Ishikawa (cell line): ENCODE measurements around the gene MCCD1.

Source experiments
- CEBPB ChIP-seq: IDR thresholded peaks from 2 replicates; pipeline ENCODE4 v1.6.1; 2012
- CREB1 ChIP-seq: IDR thresholded peaks from 2 replicates; pipeline ENCODE4 v1.6.1; 2012; ENCODE audit warnings: low read depth
- EGR1 ChIP-seq: IDR thresholded peaks from 2 replicates; pipeline ENCODE4 v1.6.1; 2012
- EP300 ChIP-seq: IDR thresholded peaks from 2 replicates; pipeline ENCODE4 v1.6.1; 2012; ENCODE audit warnings: borderline replicate concordance
- FOXM1 ChIP-seq: IDR thresholded peaks from 2 replicates; pipeline ENCODE4 v1.6.1; 2012; ENCODE audit warnings: low read depth, borderline replicate concordance
- MAX ChIP-seq: IDR thresholded peaks from 2 replicates; pipeline ENCODE4 v1.6.1; 2012
- NFIC ChIP-seq: IDR thresholded peaks from 2 replicates; pipeline ENCODE4 v1.6.1; 2012
- RAD21 ChIP-seq: IDR thresholded peaks from 2 replicates; pipeline ENCODE4 v1.6.1; 2012; ENCODE audit warnings: low read depth
- TAF1 ChIP-seq: IDR thresholded peaks from 2 replicates; pipeline ENCODE4 v1.6.1; 2012; ENCODE audit warnings: low read depth, mild to moderate bottlenecking
- TCF12 ChIP-seq: IDR thresholded peaks from 2 replicates; pipeline ENCODE4 v1.6.1; 2012; ENCODE audit warnings: low read depth
- TEAD4 ChIP-seq: IDR thresholded peaks from 2 replicates; pipeline ENCODE4 v1.6.1; 2012
- YY1 ChIP-seq: IDR thresholded peaks from 2 replicates; pipeline ENCODE4 v1.6.1; 2012; ENCODE audit warnings: low read depth
- ZBTB7A ChIP-seq: IDR thresholded peaks from 2 replicates; pipeline ENCODE4 v1.6.1; 2012; ENCODE audit warnings: low read depth
- TF ChIP-seq, protein P1 (sequence below): IDR thresholded peaks from 2 replicates; pipeline ENCODE4 v1.6.1; 2012; ENCODE audit warnings: low read depth, mild to moderate bottlenecking
- TF ChIP-seq, protein P2 (sequence below): IDR thresholded peaks from 2 replicates; pipeline ENCODE4 v1.6.1; 2012

Gene MCCD1

DNA sequence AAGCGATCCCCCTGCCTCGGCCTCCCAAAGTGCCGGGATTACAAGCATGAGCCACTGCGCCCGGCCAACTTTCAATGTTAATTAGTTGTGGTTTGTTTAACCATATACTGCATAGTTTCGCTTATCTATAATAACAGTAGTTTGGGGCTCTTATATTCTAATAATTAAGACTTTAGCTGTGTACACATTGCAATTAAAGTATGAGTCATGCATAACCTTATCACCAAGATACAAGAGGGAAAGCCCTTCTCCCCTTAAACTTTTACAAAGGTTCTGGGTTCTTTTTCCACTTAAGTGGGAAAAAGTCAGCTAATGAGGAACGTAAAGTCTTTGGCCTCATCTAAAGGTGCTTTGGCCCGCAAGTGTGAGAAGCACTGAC is 3.2 kb upstream of the MCCD1 start:
- TF ChIP-seq TAF1 (no peak), YY1 (no peak), MAX (no peak), CREB1 (no peak), EP300 (no peak), FOXM1 (no peak)
- TF ChIP-seq, protein P1, sequence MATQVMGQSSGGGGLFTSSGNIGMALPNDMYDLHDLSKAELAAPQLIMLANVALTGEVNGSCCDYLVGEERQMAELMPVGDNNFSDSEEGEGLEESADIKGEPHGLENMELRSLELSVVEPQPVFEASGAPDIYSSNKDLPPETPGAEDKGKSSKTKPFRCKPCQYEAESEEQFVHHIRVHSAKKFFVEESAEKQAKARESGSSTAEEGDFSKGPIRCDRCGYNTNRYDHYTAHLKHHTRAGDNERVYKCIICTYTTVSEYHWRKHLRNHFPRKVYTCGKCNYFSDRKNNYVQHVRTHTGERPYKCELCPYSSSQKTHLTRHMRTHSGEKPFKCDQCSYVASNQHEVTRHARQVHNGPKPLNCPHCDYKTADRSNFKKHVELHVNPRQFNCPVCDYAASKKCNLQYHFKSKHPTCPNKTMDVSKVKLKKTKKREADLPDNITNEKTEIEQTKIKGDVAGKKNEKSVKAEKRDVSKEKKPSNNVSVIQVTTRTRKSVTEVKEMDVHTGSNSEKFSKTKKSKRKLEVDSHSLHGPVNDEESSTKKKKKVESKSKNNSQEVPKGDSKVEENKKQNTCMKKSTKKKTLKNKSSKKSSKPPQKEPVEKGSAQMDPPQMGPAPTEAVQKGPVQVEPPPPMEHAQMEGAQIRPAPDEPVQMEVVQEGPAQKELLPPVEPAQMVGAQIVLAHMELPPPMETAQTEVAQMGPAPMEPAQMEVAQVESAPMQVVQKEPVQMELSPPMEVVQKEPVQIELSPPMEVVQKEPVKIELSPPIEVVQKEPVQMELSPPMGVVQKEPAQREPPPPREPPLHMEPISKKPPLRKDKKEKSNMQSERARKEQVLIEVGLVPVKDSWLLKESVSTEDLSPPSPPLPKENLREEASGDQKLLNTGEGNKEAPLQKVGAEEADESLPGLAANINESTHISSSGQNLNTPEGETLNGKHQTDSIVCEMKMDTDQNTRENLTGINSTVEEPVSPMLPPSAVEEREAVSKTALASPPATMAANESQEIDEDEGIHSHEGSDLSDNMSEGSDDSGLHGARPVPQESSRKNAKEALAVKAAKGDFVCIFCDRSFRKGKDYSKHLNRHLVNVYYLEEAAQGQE: no peak

DNA sequence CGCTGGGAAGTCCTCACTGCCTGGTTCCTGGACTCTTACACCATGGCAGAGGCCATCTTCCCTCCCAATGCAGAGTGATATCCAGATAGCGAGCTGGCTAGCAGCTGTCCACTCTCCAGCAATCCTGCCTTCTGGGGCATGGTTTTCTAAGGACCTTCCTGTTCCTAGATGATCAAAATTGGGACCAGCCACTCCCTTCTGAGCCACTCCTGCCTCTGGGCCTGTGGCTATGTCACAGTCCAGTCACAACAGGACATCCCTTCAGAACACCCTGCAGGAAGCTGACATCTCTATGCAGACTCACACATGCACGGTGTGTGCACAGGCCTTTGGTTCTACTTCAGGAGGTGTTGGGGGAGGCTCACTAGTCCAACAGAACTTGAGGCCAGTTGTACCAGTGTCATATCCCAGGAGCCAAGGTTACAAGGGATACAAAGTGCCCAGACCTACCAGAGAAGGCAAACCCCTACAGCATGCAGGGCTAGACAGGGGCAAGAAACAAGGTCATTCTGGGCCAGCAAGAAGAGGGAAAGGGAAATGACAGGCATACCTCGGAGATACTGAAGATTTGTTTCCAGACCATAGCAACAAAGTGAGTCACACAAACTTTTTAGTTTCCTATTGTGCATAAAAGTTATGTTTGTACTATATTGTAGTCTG is 2.7 kb upstream of the MCCD1 start:
- TF ChIP-seq, protein P1: no peak
- no peak for TF ChIP-seq TEAD4
- TF ChIP-seq YY1: no peak
- no peak for TF ChIP-seq MAX
- TF ChIP-seq CREB1: no peak
- TF ChIP-seq EP300: no peak
- no peak for TF ChIP-seq FOXM1
- no peak for TF ChIP-seq RAD21
- TF ChIP-seq, protein P2, sequence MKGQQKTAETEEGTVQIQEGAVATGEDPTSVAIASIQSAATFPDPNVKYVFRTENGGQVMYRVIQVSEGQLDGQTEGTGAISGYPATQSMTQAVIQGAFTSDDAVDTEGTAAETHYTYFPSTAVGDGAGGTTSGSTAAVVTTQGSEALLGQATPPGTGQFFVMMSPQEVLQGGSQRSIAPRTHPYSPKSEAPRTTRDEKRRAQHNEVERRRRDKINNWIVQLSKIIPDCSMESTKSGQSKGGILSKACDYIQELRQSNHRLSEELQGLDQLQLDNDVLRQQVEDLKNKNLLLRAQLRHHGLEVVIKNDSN: no peak
- TF ChIP-seq EGR1: no peak
- no peak for TF ChIP-seq NFIC
- no peak for TF ChIP-seq ZBTB7A
- TF ChIP-seq TCF12: no peak
- no peak for TF ChIP-seq CEBPB
- no peak for TF ChIP-seq TAF1

DNA sequence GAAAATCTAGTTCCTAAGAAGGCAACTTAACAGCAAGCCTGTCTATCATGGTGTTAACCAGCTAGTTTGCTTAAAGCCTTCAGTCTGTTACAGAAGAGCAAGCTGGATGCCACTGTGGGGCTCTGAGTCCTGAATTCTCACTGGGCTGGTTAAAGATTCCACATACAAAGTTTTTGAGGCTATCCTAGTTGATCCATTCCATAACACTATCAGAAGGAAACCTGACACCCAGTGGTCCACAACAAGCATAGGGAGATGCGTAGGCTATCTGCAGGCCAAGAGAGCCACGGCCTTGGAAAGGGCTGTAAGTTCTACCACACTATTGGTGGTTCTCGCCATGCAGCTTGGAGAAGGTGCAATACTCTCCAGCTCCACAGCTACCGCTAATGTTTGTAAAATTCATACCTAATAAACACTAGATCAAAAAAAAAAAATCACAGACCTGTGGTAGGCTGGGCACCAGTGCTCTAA is 420 bp upstream of the MCCD1 start:
- TF ChIP-seq EP300 (no peak), YY1 (no peak), RAD21 (no peak), NFIC (no peak), TEAD4 (no peak), CEBPB (no peak), ZBTB7A (no peak), TCF12 (no peak), EGR1 (no peak), TAF1 (no peak), MAX (no peak)
- TF ChIP-seq, protein P1: no peak
- TF ChIP-seq, protein P2: no peak

DNA sequence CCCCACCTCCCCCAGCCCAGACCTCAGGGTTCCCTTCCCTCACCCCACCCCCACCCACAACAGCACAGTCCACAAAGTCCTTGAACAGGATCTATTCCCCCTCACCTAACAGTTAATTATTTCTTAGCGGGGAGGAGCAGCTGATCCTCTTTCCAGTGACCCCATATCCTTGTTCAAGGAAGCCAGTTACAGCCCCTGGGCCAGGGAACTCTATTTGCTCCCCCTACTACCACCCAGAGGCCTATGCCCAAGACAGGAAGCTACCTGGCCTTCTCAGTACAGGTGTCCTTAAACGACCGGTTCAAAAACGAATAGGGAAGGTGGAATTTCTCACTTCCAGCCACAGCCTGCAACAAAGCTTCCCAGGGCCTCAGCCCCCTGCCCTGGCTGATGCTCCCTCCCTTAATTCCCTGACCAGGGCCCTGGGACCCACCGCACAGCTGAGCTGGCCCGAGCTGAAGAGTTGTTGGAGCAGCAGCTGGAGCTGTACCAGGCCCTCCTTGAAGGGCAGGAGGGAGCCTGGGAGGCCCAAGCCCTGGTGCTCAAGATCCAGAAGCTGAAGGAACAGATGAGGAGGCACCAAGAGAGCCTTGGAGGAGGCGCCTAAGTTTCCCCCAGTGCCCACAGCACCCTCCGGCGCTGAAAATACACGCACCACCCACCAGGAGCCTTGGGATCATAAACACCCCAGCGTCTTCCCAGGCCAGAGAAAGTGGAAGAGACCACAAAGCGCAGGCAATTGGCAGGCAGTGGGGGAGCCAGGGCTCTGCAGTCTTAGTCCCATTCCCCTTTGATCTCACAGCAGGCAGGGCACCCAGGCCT is 778 bp downstream of the MCCD1 start:
- no peak for TF ChIP-seq TAF1
- TF ChIP-seq ZBTB7A: no peak
- no peak for TF ChIP-seq TCF12
- TF ChIP-seq NFIC: no peak
- TF ChIP-seq CEBPB: no peak
- no peak for TF ChIP-seq FOXM1
- TF ChIP-seq TEAD4: no peak
- no peak for TF ChIP-seq CREB1
- TF ChIP-seq, protein P1: no peak
- TF ChIP-seq, protein P2: no peak
- TF ChIP-seq MAX: no peak
- no peak for TF ChIP-seq EGR1
- TF ChIP-seq RAD21: no peak
- no peak for TF ChIP-seq EP300
- no peak for TF ChIP-seq YY1
